Activated CD4-positive, alpha-beta T cell treated with anti-CD3 and anti-CD28 coated beads, Interleukin-2, amount 50 U/mL, for 4 hours (primary cell): ENCODE measurements around the gene CMTM7.
"Not testable (repeated sequence)": the region's sequence is repeated elsewhere in the genome, so short reads cannot be mapped to it uniquely, and the experiment has no call there.

ENCODE experiments used
- DNase-seq, 2 experiments: peaks; one replicate each; pipeline ENCODE4 v3.0.0-alpha.2; 2020

The CMTM7 gene

GRCh38 chr3:32383136-32383711, 8.4 kb upstream of the CMTM7 start:
- no peak for DNase-seq

GRCh38 chr3:32384938-32385337, 6.7 kb upstream of the CMTM7 start:
- no peak for DNase-seq

- no peak for DNase-seq
Measured at GRCh38 chr3:32387512-32387911, 4.1 kb upstream of the CMTM7 start.

- not testable (repeated sequence) for DNase-seq
Measured at GRCh38 chr3:32389577-32389976, 2.1 kb upstream of the CMTM7 start.

GRCh38 chr3:32392536-32393302, 1.1 kb downstream of the CMTM7 start:
- peak in 1 of 2 experiments; percentile 23 for DNase-seq

- DNase-seq: no peak
Measured at GRCh38 chr3:32395496-32395895, 3.8 kb downstream of the CMTM7 start.

GRCh38 chr3:32397941-32398340, 6.3 kb downstream of the CMTM7 start:
- no peak for DNase-seq

GRCh38 chr3:32398531-32398930, 6.9 kb downstream of the CMTM7 start:
- no peak for DNase-seq

GRCh38 chr3:32399030-32399620, 7.5 kb downstream of the CMTM7 start:
- no peak for DNase-seq

GRCh38 chr3:32401126-32401525, 9.5 kb downstream of the CMTM7 start:
- DNase-seq: no peak

GRCh38 chr3:32401556-32402081, 10.0 kb downstream of the CMTM7 start:
- peak; percentile 40 to 51 for DNase-seq

GRCh38 chr3:32403663-32404062, 12.0 kb downstream of the CMTM7 start:
- no peak for DNase-seq

- no peak for DNase-seq
Measured at GRCh38 chr3:32404714-32405113, 13.1 kb downstream of the CMTM7 start.

GRCh38 chr3:32405155-32405554, 13.5 kb downstream of the CMTM7 start:
- DNase-seq: no peak

GRCh38 chr3:32405711-32406323, 14.2 kb downstream of the CMTM7 start:
- DNase-seq: no peak

- no peak for DNase-seq
Measured at GRCh38 chr3:32406486-32407408, 15.1 kb downstream of the CMTM7 start.

- DNase-seq: no peak
Measured at GRCh38 chr3:32410367-32411246, 19.0 kb downstream of the CMTM7 start.

GRCh38 chr3:32411442-32411841, 19.8 kb downstream of the CMTM7 start:
- no peak for DNase-seq

GRCh38 chr3:32412887-32413286, 21.2 kb downstream of the CMTM7 start:
- no peak for DNase-seq

- no peak for DNase-seq
Measured at GRCh38 chr3:32413845-32414521, 22.3 kb downstream of the CMTM7 start.
